Measurements from ENCODE around the gene TEP1.

Gene TEP1

GRCh38 chr14:20343092-20343861, 70.0 kb downstream of the TEP1 start, which contains the start of gene PARP2:
Gene PARP2, plus strand, starts transcription at chr14:20343635. Its CDS starts 7 bp downstream, at chr14:20343642.
- TF ChIP-seq, protein P1, sequence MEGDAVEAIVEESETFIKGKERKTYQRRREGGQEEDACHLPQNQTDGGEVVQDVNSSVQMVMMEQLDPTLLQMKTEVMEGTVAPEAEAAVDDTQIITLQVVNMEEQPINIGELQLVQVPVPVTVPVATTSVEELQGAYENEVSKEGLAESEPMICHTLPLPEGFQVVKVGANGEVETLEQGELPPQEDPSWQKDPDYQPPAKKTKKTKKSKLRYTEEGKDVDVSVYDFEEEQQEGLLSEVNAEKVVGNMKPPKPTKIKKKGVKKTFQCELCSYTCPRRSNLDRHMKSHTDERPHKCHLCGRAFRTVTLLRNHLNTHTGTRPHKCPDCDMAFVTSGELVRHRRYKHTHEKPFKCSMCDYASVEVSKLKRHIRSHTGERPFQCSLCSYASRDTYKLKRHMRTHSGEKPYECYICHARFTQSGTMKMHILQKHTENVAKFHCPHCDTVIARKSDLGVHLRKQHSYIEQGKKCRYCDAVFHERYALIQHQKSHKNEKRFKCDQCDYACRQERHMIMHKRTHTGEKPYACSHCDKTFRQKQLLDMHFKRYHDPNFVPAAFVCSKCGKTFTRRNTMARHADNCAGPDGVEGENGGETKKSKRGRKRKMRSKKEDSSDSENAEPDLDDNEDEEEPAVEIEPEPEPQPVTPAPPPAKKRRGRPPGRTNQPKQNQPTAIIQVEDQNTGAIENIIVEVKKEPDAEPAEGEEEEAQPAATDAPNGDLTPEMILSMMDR (IDR thresholded peaks at IDR 0.05) = no peak

GRCh38 chr14:20341646-20342045, 71.7 kb downstream of the TEP1 start:
- TF ChIP-seq, protein P1 (IDR thresholded peaks at IDR 0.05) = no peak

DNA sequence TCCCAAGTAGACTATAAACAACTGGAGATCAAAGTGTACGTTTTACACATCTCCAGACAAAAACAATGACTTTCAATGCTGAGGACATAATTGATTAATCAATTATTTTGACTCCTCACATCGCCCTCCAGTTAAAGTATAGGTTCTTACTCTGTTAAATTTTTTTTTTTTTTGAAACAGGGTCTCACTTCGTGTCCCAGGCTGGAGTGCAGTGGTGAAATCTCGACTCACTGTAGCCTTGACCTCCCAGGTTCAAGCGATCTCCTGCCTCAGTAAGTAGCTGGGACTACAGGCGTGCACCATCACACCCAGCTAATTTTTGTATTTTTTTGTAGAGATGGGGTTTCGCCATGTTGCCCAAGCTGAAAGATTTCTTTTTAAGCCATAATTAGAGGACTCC, 79.3 kb downstream of the TEP1 start:
- TF ChIP-seq, protein P1 (IDR thresholded peaks at IDR 0.05) = no peak

GRCh38 chr14:20333494-20333841, 79.8 kb downstream of the TEP1 start:
- TF ChIP-seq, protein P1 (IDR thresholded peaks at IDR 0.05) = no peak

GRCh38 chr14:20332788-20333493, 80.4 kb downstream of the TEP1 start, which contains the start of gene CCNB1IP1:
Gene CCNB1IP1, minus strand, starts transcription at chr14:20333279. Its CDS starts 16,756 bp downstream, at chr14:20316523.
- TF ChIP-seq, protein P1 (IDR thresholded peaks at IDR 0.05) = no peak

DNA sequence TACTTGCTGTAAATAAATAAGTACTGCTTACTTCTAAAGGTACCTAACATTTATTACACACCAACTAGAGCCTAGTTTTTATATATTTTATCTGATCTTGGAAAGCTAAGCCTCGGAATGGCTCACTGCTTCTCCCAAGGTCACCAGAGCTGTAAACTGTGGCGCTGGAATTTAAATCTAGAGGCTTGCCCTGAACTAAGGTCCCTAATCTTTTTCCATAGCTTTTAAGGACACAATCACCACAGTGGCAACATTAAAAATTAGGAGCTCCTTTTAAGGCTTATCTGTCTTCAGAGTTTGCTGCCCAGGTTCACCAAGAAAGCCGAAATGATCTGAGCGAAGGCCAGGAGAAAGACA, 80.9 kb downstream of the TEP1 start:
- TF ChIP-seq, protein P1 (IDR thresholded peaks at IDR 0.05) = no peak

- TF ChIP-seq, protein P1 (IDR thresholded peaks at IDR 0.05) = no peak
Observed at GRCh38 chr14:20331053-20331613, 82.2 kb downstream of the TEP1 start.
